Measurements from ENCODE around the gene NANOGP8. TPM values are rescaled to one million over a fixed set of nuclear protein-coding genes. Genes with fewer than 3 reads are reported as not detected.

Gene NANOGP8
- total RNA-seq, 1 donor from 2014 or later: not detected

DNA sequence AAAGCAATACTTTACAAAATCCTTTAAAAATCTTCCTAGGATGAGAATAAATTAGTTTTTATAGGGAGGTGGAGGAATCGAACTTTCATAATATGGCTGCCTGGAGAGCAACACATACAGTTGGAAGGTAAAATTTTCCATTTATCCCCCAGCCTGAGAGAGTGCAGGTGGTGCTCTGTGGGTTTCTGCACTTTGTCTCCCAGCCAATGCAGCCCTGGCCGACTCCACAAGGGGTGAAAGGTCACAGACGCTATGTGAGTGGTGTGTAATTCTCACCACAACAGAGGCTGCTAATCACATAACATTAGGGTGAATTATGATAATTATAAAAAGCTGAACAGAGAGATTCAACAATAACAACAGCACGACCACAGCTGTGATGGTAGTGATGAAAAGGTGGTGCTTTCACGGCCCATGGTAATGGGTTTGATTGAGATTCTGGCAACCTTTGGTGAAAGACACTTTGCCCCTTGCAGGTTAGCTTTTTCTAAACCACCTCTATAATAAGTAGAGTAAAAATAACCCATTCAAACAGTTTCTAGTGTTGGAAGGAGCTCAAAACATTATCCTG, 30.1 kb upstream of the NANOGP8 start:
- DNase-seq: no peak
- H3K27me3 ChIP-seq (ENCODE audit: low read depth): no peaks in the 10 kb centered on the region
- intact Hi-C loops (cut with micrococcal nuclease): no loop called here

DNA sequence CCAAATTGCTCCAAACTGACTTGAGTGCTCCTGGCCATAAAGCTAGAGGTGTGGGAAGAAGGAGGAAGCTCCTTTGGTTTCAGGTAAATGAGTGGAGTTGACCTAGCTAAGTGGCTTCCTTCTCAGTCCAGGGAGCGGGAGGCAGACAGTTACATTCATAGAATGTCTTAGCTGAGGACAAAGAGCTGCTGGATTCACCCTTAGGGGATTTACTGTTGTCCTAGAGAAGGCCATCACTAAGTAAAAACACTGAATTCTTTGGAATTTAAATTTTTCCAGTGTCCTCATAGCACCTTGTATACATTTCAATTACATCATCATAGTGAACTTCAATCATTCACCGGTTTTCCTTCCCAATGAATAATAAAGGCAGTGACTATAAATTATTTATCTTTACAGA, 27.3 kb upstream of the NANOGP8 start:
- H3K27ac ChIP-seq (replicated peaks): no peak overlapping the region
- H3K9me3 ChIP-seq (replicated peaks): no peaks in the 10 kb centered on the region
- no peaks in the 10 kb centered on the region for H3K27me3 ChIP-seq (ENCODE audit: low read depth)
- H3K36me3 ChIP-seq: no peaks in the 10 kb centered on the region
- TF ChIP-seq, protein P1, sequence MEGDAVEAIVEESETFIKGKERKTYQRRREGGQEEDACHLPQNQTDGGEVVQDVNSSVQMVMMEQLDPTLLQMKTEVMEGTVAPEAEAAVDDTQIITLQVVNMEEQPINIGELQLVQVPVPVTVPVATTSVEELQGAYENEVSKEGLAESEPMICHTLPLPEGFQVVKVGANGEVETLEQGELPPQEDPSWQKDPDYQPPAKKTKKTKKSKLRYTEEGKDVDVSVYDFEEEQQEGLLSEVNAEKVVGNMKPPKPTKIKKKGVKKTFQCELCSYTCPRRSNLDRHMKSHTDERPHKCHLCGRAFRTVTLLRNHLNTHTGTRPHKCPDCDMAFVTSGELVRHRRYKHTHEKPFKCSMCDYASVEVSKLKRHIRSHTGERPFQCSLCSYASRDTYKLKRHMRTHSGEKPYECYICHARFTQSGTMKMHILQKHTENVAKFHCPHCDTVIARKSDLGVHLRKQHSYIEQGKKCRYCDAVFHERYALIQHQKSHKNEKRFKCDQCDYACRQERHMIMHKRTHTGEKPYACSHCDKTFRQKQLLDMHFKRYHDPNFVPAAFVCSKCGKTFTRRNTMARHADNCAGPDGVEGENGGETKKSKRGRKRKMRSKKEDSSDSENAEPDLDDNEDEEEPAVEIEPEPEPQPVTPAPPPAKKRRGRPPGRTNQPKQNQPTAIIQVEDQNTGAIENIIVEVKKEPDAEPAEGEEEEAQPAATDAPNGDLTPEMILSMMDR (IDR thresholded peaks at IDR 0.05; ENCODE audit: borderline replicate concordance): no peak
- intact Hi-C loops (cut with micrococcal nuclease): no loop called here
- no peak for DNase-seq
- H3K4me1 ChIP-seq: no peaks in the 10 kb centered on the region
- H3K4me3 ChIP-seq: no peak overlapping the region

More for the DNA sequence above, 30.1 kb upstream of the NANOGP8 start:
- TF ChIP-seq, protein P1 (IDR thresholded peaks at IDR 0.05; ENCODE audit: borderline replicate concordance): no peak
- H3K36me3 ChIP-seq: no peaks in the 10 kb centered on the region
- no peaks in the 10 kb centered on the region for H3K9me3 ChIP-seq (replicated peaks)
- H3K27ac ChIP-seq (replicated peaks): no peak overlapping the region
- no peak overlapping the region for H3K4me3 ChIP-seq
- H3K4me1 ChIP-seq: no peaks in the 10 kb centered on the region

DNA sequence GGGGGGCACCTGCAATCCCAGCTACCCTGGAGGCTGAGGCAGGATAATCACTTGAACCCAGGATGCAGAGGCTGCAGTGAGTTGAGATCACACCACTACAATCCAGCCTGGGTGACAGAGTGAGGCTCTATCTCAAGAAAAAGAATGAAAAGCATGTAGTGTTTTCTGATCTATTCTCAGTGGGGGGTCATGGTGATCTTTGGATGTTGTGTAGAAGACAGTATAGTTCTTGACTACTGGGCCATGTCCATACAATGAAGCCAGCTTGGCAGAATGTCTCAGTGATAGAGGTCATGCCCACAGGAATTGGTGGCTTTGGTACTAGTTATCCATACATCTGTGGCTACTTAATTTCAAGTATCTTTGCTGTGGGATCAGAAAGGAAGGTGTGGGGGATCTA, 26.8 kb upstream of the NANOGP8 start:
- TF ChIP-seq, protein P1 (IDR thresholded peaks at IDR 0.05; ENCODE audit: borderline replicate concordance): no peak
- Histone ChIP-seq H3K27ac (replicated peaks) (no peak overlapping the region), H3K4me1 (no peaks in the 10 kb centered on the region), H3K9me3 (replicated peaks) (no peaks in the 10 kb centered on the region), H3K36me3 (no peaks in the 10 kb centered on the region), H3K4me3 (no peak overlapping the region), H3K27me3 (ENCODE audit: low read depth) (no peaks in the 10 kb centered on the region)
- DNase-seq: no peak
- intact Hi-C loops (cut with micrococcal nuclease): no loop called here

DNA sequence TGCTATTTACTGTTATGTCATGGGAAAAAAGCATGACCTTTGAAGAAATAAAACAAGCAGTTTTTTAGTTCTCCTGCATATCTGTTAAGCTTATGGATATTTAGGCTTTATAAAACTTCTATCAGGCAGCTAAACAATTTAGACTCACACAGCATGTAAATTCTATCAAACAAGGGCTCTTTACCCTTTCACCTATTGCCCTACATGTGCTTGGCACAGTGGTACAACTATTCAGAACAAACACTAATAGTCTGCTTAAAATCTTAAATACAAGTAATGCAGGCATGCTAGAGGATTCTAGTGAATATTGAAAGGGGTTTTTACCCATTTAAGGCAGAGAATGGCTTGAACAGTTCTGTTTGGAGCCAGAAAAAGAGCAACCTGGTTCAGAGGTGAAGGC, 23.4 kb upstream of the NANOGP8 start:
- intact Hi-C loops (cut with micrococcal nuclease): no loop called here
- Histone ChIP-seq H3K36me3 (no peaks in the 10 kb centered on the region), H3K4me3 (no peak overlapping the region), H3K9me3 (replicated peaks) (no peaks in the 10 kb centered on the region), H3K4me1 (no peaks in the 10 kb centered on the region), H3K27me3 (ENCODE audit: low read depth) (no peaks in the 10 kb centered on the region), H3K27ac (replicated peaks) (no peak overlapping the region)
- no peak for DNase-seq
- TF ChIP-seq, protein P1 (IDR thresholded peaks at IDR 0.05; ENCODE audit: borderline replicate concordance): no peak

DNA sequence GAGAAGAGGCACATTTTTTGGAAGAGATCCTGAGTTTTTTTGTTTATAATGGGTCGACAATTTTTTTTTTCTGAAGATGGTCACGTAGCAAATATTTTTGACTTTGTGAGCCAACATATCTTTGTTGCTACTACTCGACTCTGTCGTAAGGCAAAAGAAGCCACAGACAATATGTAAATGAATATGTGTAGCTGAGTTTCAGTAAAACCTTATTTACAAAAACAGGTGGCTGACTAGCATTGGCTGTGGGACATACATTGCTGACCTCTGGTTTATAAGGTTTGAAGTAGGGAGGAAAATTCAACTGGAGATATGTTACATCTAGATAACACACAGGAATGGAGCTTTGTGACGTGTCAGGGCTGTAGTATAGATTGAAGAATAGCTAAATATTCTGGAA, 22.5 kb upstream of the NANOGP8 start:
- TF ChIP-seq, protein P1 (IDR thresholded peaks at IDR 0.05; ENCODE audit: borderline replicate concordance): no peak
- Histone ChIP-seq H3K4me1 (no peaks in the 10 kb centered on the region), H3K4me3 (no peak overlapping the region), H3K27ac (replicated peaks) (no peak overlapping the region), H3K9me3 (replicated peaks) (no peaks in the 10 kb centered on the region), H3K27me3 (ENCODE audit: low read depth) (no peaks in the 10 kb centered on the region), H3K36me3 (no peaks in the 10 kb centered on the region)
- intact Hi-C loops (cut with micrococcal nuclease): no loop called here
- DNase-seq: no peak

Data from left ventricle myocardium inferior (tissue), 1 donor.